Transverse colon (tissue), 4 donors: ENCODE measurements around the gene FBXO42. TPM values are rescaled to one million over a fixed set of nuclear protein-coding genes. Genes with fewer than 3 reads are reported as not detected.
A peak's percentile ranks its signal among the peaks of the same experiment; 100 is the strongest.

Source experiments
- DNase-seq: peaks from one replicate; pipeline ENCODE4 v3.0.0-alpha.2; 2019
- H3K27ac ChIP-seq, 4 donors: fragments of 200-600 bp; sonication (generic); 2 replicates each; pipeline ENCODE4 v1.5.1; 2016 to 2018; ENCODE audit warnings: inconsistent platforms in 4 of 4
- H3K27me3 ChIP-seq: fragments of 200-600 bp; sonication (generic); 2 replicates; pipeline ENCODE4 v1.5.1; 2017; ENCODE audit warnings: inconsistent platforms
- H3K36me3 ChIP-seq, 4 donors: fragments of 200-600 bp; sonication (generic); 2 replicates each; pipeline ENCODE4 v1.5.1; 2017 to 2019; ENCODE audit warnings: inconsistent platforms in 4 of 4
- H3K4me1 ChIP-seq, 4 donors: fragments of 200-600 bp; sonication (generic); 2 replicates each; pipeline ENCODE4 v1.5.1; 2017 to 2020; ENCODE audit warnings: inconsistent platforms in 4 of 4
- H3K4me3 ChIP-seq, 4 donors: fragments of 200-600 bp; sonication (generic); 1 replicate in 1 of 4; 2 replicates in 3 of 4; pipeline versions ENCODE4 v1.5.1 to v1.6.1; 2017 to 2019; ENCODE audit warnings: inconsistent platforms in 4 of 4
- H3K9me3 ChIP-seq, 2 donors: fragments of 200-600 bp; sonication (generic); 2 replicates each; pipeline ENCODE4 v1.5.1; 2017 to 2019; ENCODE audit warnings: inconsistent platforms in 2 of 2
- EP300 ChIP-seq: sonication (generic); formaldehyde crosslinking; IDR thresholded peaks from one replicate; pipeline ENCODE4 v1.6.1; 2017; ENCODE audit warnings: antibody characterized with exemption, low read depth
- POLR2A ChIP-seq: fragments of 450-650 bp; IDR thresholded peaks from one replicate; pipeline ENCODE4 v1.6.1; 2016; ENCODE audit warnings: antibody characterized with exemption, mild to moderate bottlenecking, moderate library complexity
- POLR2AphosphoS5 ChIP-seq, 3 donors: sonication (generic); formaldehyde crosslinking; IDR thresholded peaks; one replicate each; pipeline ENCODE4 v1.6.1; 2016; ENCODE audit warnings: antibody characterized with exemption in 3 of 3
- WGBS, 2 donors: methylation state at CpG; one replicate each; pipeline ENCODE4 v1.1.5; 2018; ENCODE audit warnings: low coverage in 1 of 2; 5-methylcytosine and 5-hydroxymethylcytosine counted together
- in situ Hi-C, 4 donors: fragments of 200-750 bp; cut with MboI; loops; one replicate each; pipeline versions ENCODE4 v1.15.0 to v1.15.1; 2017; ENCODE audit warnings: low sequenced_read_pairs in 3 of 4, low pct_ligation_motif_present in 1 of 4, low pct_unique_long_range_greater_than_20kb in 1 of 4
- intact Hi-C: fragments of 100-400 bp; cut with DNase I; formaldehyde crosslinking; loops from one replicate; pipeline ENCODE4 v1.15.1; 2023; ENCODE audit warnings: low total_unique reads
- total RNA-seq, 4 donors: library from RNA; depleted of rRNA; stranded (reverse); fragments of >200 nt; gene quantifications; one replicate each; pipeline ENCODE4 v1.1.0, GENCODE V29; 2016
- TF ChIP-seq, protein P1 (sequence below), 5 experiments: fragments of 200-600 bp in 3 of 5; fragments of 450-650 bp in 2 of 5; sonication (generic) in 3 of 5; IDR thresholded peaks; 1 replicate in 2 of 5; 2 replicates in 3 of 5; pipeline ENCODE4 v1.5.1; 2016 to 2017; ENCODE audit warnings: antibody characterized with exemption in 5 of 5, inconsistent platforms in 3 of 5, mild to moderate bottlenecking in 2 of 5, moderate library complexity in 1 of 5

FBXO42 gene
- total RNA-seq, 4 donors from 2014 or later = 15.7 to 25.4 (median 18.8) TPM

DNA sequence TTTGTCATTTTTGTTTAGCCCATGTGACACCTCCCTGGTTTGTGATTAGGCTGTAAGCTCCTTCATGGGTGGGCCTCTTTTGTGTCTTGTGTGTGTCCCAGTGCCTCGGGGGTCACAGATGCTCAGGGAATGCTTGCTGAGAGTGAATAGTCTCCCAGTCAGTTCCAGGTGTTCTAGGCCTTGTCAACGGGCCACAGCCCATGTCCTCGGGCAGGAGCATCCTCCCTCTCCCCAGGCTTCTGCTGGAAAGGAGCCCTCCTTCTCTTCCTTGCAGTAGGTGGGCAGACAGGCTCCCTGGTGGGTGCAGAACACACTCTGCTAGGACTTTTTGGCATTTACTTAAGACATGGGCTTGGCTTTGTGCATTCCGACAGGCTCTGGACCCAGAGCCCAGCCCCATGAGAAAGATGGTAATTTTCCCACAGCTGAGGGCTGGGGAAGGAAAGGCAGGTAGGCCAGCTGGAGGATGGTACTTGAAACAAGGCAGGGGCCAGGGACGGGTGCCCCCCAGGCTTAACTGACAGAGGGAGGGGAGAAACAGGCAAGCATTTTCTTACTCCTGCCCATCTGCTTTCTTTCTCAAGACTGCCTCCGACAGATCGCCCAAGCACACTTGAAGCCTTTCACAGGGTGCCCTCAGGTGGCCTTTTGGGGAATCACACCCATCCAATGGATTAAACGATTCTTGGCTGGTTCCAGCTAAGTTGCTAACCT, 108.2 kb downstream of the FBXO42 start:
- intact Hi-C loops (loop anchor here (5.0 kb wide), 2 partner anchors 37 to 167 kb away; no protein-coding TSS in a partner anchor), in situ Hi-C loops (no loop called here)
- DNase-seq = peak; percentile 85
- TF ChIP-seq POLR2AphosphoS5 (IDR thresholded peaks at IDR 0.05) (peak in 1 of 3 donors; percentile 36), POLR2A (no peak), EP300 (no peak)
- TF ChIP-seq, protein P1, sequence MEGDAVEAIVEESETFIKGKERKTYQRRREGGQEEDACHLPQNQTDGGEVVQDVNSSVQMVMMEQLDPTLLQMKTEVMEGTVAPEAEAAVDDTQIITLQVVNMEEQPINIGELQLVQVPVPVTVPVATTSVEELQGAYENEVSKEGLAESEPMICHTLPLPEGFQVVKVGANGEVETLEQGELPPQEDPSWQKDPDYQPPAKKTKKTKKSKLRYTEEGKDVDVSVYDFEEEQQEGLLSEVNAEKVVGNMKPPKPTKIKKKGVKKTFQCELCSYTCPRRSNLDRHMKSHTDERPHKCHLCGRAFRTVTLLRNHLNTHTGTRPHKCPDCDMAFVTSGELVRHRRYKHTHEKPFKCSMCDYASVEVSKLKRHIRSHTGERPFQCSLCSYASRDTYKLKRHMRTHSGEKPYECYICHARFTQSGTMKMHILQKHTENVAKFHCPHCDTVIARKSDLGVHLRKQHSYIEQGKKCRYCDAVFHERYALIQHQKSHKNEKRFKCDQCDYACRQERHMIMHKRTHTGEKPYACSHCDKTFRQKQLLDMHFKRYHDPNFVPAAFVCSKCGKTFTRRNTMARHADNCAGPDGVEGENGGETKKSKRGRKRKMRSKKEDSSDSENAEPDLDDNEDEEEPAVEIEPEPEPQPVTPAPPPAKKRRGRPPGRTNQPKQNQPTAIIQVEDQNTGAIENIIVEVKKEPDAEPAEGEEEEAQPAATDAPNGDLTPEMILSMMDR (IDR thresholded peaks at IDR 0.05) = peak; percentile 83 to 90 (median 86)
- no peaks in the 10 kb centered on the region for H3K9me3 ChIP-seq
- no peaks in the 10 kb centered on the region for H3K27me3 ChIP-seq
- H3K4me3 ChIP-seq = no peak overlapping the region
- peaks cover 14 to 23% (median 18%) of the 10 kb centered on the region in 4 donors for H3K4me1 ChIP-seq
- H3K27ac ChIP-seq = no peak overlapping the region
- H3K36me3 ChIP-seq = no peaks in the 10 kb centered on the region
- WGBS, 2 donors = 28% methylated on average over 8 of the region's 8 CpGs; no CpG with 5 or more reads in 1 of the 2 donors

DNA sequence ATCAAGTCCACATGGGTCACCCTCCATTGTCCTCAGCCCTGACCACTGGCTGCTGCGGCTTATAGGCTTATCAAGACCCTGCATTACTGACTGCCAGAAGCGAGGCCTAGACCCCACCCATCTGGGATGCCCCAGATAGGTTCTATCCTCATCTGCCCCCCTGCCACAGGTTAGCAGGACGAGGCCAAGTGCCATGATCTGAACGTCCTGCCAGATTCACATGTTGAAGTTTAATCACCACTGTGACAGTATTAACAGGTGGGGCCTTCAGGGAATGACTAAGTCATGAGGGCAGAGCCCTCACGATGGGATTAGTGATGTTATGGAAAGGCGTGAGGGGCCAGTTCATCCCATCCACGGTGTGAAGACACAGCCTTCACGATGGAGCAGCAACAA, 109.1 kb downstream of the FBXO42 start:
- in situ Hi-C loops (no loop called here), intact Hi-C loops (loop anchor here (5.0 kb wide), 2 partner anchors 36 to 166 kb away; no protein-coding TSS in a partner anchor)
- Histone ChIP-seq H3K4me3 (no peak overlapping the region), H3K9me3 (no peaks in the 10 kb centered on the region), H3K4me1 (peaks cover 5 to 14% (median 11%) of the 10 kb centered on the region in 4 donors), H3K27me3 (no peaks in the 10 kb centered on the region), H3K27ac (no peak overlapping the region), H3K36me3 (no peaks in the 10 kb centered on the region)
- no peak for TF ChIP-seq POLR2AphosphoS5 (IDR thresholded peaks at IDR 0.05)
- TF ChIP-seq, protein P1 (IDR thresholded peaks at IDR 0.05) = no peak
- no peak for TF ChIP-seq POLR2A
- TF ChIP-seq EP300 = no peak
- 67% methylated on average over 8 of the region's 8 CpGs; no CpG with 5 or more reads in 1 of the 2 donors for WGBS, 2 donors
- DNase-seq = peak; percentile 7

DNA sequence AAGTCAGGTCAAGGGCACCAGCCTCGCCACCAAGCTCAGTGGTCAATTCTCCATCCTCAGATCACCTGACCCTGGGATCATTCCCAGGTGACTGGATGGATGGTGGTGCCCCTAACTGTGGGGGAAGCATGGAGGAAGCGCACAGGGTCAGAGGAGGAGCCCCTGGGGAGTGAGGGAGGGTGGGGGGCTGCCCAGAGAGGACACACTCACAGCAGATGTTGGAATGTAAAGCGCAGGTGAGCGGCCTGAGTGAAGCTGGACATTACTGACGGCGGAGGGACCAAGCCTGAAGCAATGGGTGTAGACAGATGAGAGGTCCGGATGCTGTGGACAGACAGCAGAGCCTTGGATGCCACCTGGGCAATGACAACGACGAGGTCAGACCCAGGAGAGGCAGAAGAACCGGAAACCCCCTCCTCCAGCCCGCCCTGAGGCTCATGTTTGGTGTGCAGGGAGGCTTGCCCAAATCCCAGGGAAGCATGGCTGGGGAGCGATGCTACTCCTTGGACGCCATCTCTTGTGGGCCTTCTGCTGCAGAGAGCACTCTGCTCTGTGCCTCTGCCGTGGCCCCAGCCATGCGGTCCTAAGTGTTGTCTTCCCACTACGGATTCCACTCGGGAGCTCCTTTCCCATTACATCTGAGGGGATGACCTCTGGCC, 109.6 kb downstream of the FBXO42 start:
- in situ Hi-C loops (no loop called here), intact Hi-C loops (loop anchor here (5.0 kb wide), 2 partner anchors 35 to 165 kb away; no protein-coding TSS in a partner anchor)
- 75 to 82% methylated on average over 4 to 17 of the region's 17 CpGs for whole genome bisulfite sequencing, 2 donors
- no peak overlapping the region for H3K27ac ChIP-seq
- no peaks in the 10 kb centered on the region for H3K9me3 ChIP-seq
- H3K4me1 ChIP-seq = peaks cover under 1 to 12% (median 7%) of the 10 kb centered on the region in 4 donors
- peak; percentile 5 for DNase-seq
- TF ChIP-seq EP300 (no peak), POLR2AphosphoS5 (IDR thresholded peaks at IDR 0.05) (no peak), POLR2A (no peak)
- TF ChIP-seq, protein P1 (IDR thresholded peaks at IDR 0.05) = no peak
- H3K4me3 ChIP-seq = no peak overlapping the region
- no peaks in the 10 kb centered on the region for H3K36me3 ChIP-seq
- H3K27me3 ChIP-seq = no peaks in the 10 kb centered on the region

DNA sequence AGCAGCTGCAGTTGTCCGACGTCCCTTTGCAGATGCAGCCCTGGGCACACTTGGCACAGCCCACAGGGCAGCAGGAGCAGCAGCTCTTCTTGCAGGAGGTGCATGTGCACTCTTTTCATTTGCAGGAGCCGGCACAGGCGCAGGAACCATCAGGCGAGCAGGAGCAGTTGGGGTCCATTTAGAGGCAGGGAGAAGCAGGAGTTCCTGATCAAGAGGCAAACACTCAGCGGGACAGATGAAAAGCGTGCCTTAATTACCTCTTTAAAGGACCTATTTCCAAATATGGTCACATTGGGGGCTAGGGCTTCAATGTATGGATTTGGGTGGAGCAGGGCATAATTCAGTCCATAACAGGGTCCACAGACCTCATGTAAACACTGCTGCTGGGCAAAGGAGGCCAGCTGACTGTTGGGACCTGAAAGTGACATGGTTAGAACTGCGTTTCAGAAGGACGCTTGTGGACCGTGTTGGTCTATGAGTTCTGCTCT, 111.0 kb downstream of the FBXO42 start:
- intact Hi-C loops = loop anchor here (5.0 kb wide), 2 partner anchors 34 to 164 kb away; no protein-coding TSS in a partner anchor
- WGBS, 2 donors = 72 to 79% methylated on average over 6 to 10 of the region's 10 CpGs
- Histone ChIP-seq H3K36me3 (no peaks in the 10 kb centered on the region), H3K4me3 (no peak overlapping the region), H3K4me1 (peaks cover 9 to 18% (median 13%) of the 10 kb centered on the region in 4 donors), H3K27me3 (no peaks in the 10 kb centered on the region), H3K9me3 (no peaks in the 10 kb centered on the region), H3K27ac (no peak overlapping the region)
- peak; percentile 5 for DNase-seq
- in situ Hi-C loops = no loop called here
- TF ChIP-seq POLR2AphosphoS5 (IDR thresholded peaks at IDR 0.05) (no peak), EP300 (no peak), POLR2A (no peak)
- TF ChIP-seq, protein P1 (IDR thresholded peaks at IDR 0.05) = no peak
